ENCODE results near the gene ADAMTSL1. TPM values are rescaled to one million over a fixed set of nuclear protein-coding genes. Genes with fewer than 3 reads are reported as not detected.

Gene ADAMTSL1
- total RNA-seq, 1 experiment from 2014 or later, result not detected

DNA sequence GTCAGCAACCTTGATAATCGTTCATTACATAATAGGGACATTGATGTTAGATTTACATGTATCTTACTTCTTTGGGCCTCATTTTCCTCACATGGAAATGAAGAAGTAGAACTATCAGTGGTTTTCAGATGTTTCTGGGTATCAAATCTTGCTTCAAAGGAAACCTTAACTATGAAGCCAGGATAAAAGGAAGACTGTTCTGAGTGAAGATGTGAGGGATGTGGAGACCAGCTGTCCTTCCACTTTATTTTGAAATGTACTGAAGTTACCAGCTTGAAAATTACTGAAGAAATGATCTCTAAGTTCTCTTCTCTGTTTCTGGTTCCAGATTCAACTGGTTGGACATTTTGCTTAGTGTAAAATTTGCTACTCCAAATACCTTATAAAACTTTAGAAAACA is 186.0 kb downstream of the ADAMTSL1 start:
- no peak overlapping the region for H2AFZ ChIP-seq (ENCODE audit: low read depth, low read length, poor library complexity, severe bottlenecking)
- H3K36me3 ChIP-seq (ENCODE audit: control insufficient read depth in 1 of 2, insufficient read depth in 2 of 2, low read length in 2 of 2), result no peaks in the 10 kb centered on the region
- no peaks in the 10 kb centered on the region for H3K9me2 ChIP-seq (ENCODE audit: insufficient read depth)
- no peaks in the 10 kb centered on the region for H3K79me2 ChIP-seq (ENCODE audit: insufficient read depth, low read length)
- H3K4me3 ChIP-seq (replicated peaks in 1 of 2; ENCODE audit: low read depth in 1 of 2, low read length in 2 of 2), result no peak overlapping the region
- DNase-seq (ENCODE audit: low read depth, low spot score), result no peak
- POLR2A ChIA-PET, result no interaction called here
- no peaks in the 10 kb centered on the region for H4K20me1 ChIP-seq (ENCODE audit: insufficient read depth)
- no TSS peak for BruUV-seq (replicated peaks)
- H3K9me3 ChIP-seq (ENCODE audit: control insufficient read depth in 1 of 2, insufficient read depth in 1 of 2, low read depth in 1 of 2, low read length in 2 of 2), result no peaks in the 10 kb centered on the region
- H3K27ac ChIP-seq (ENCODE audit: low read depth, low read length), result no peak overlapping the region
- no peak overlapping the region for H3K4me2 ChIP-seq (ENCODE audit: low read length)
- RAD21 ChIA-PET (ENCODE audit: low non-redundant PET in 1 of 2, low total read pairs in 2 of 2, uncharacterized antibody in 2 of 2, unreplicated experiment in 2 of 2), result no interaction called here
- CTCF ChIA-PET, result no interaction called here
- intact Hi-C loops (cut with micrococcal nuclease), result no loop called here
- TF ChIP-seq EZH2phosphoT487 (IDR thresholded peaks at IDR 0.05; ENCODE audit: borderline replicate concordance) (no peak), YY1 (IDR thresholded peaks at IDR 0.05; ENCODE audit: extremely low read depth, insufficient replicate concordance, low read depth, low read length) (no peak), RAD21 (IDR thresholded peaks at IDR 0.05; ENCODE audit: low read depth) (no peak), POLR2A (IDR thresholded peaks at IDR 0.05; ENCODE audit: borderline replicate concordance, extremely low read depth, insufficient read depth, insufficient read length) (no peak), ZNF274 (IDR thresholded peaks at IDR 0.05; ENCODE audit: low read depth, low read length) (no peak), CEBPB (IDR thresholded peaks at IDR 0.05; ENCODE audit: low read depth) (no peak), CBX3 (IDR thresholded peaks at IDR 0.05; ENCODE audit: low read depth) (no peak), TCF7L2 (IDR thresholded peaks at IDR 0.05; ENCODE audit: borderline replicate concordance, extremely low read depth, insufficient read depth, insufficient read length) (no peak), ZBTB33 (IDR thresholded peaks at IDR 0.05; ENCODE audit: extremely low read depth, insufficient replicate concordance, low read length) (no peak), FOSL1 (IDR thresholded peaks at IDR 0.05; ENCODE audit: low read depth) (no peak), ELF1 (IDR thresholded peaks at IDR 0.05; ENCODE audit: borderline replicate concordance, low read depth) (no peak), ZFX (IDR thresholded peaks at IDR 0.05) (no peak), EGR1 (IDR thresholded peaks at IDR 0.05; ENCODE audit: low read depth) (no peak), JUND (IDR thresholded peaks at IDR 0.05) (no peak)
- TF ChIP-seq, protein P1, sequence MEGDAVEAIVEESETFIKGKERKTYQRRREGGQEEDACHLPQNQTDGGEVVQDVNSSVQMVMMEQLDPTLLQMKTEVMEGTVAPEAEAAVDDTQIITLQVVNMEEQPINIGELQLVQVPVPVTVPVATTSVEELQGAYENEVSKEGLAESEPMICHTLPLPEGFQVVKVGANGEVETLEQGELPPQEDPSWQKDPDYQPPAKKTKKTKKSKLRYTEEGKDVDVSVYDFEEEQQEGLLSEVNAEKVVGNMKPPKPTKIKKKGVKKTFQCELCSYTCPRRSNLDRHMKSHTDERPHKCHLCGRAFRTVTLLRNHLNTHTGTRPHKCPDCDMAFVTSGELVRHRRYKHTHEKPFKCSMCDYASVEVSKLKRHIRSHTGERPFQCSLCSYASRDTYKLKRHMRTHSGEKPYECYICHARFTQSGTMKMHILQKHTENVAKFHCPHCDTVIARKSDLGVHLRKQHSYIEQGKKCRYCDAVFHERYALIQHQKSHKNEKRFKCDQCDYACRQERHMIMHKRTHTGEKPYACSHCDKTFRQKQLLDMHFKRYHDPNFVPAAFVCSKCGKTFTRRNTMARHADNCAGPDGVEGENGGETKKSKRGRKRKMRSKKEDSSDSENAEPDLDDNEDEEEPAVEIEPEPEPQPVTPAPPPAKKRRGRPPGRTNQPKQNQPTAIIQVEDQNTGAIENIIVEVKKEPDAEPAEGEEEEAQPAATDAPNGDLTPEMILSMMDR (IDR thresholded peaks at IDR 0.05 in 2 of 3, conservative IDR thresholded peaks at IDR 0.05 in 1 of 3; ENCODE audit: borderline replicate concordance in 1 of 3, insufficient read depth in 1 of 3, low read depth in 2 of 3, low read length in 2 of 3), result no peak
- TF ChIP-seq, protein P2, sequence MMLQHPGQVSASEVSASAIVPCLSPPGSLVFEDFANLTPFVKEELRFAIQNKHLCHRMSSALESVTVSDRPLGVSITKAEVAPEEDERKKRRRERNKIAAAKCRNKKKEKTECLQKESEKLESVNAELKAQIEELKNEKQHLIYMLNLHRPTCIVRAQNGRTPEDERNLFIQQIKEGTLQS (IDR thresholded peaks at IDR 0.05), result no peak
- H3K9ac ChIP-seq (ENCODE audit: low read length), result no peak overlapping the region
- H3K27me3 ChIP-seq (ENCODE audit: insufficient read depth, low read length), result no peaks in the 10 kb centered on the region
- no peak for ATAC-seq
- H3K4me1 ChIP-seq (ENCODE audit: control insufficient read depth in 1 of 2, insufficient read depth in 2 of 2, low read length in 2 of 2), result no peaks in the 10 kb centered on the region
